Mucosa of rectum (tissue), 2 donors: Measurements from ENCODE around the gene CORO2B.

ENCODE experiments used
- H3K27ac ChIP-seq, 2 donors: one replicate each; pipeline ENCODE4 v1.7.0; 2013; ENCODE audit warnings: inconsistent platforms in 2 of 2, low read depth in 2 of 2, low read length in 2 of 2
- H3K27me3 ChIP-seq, 2 donors: one replicate each; pipeline ENCODE4 v1.7.0; 2013; ENCODE audit warnings: low read length in 2 of 2; ENCODE audit not compliant: control insufficient read depth in 2 of 2, insufficient read depth in 2 of 2
- H3K36me3 ChIP-seq, 2 donors: one replicate each; pipeline ENCODE4 v1.7.0; 2013; ENCODE audit warnings: low read length in 2 of 2; ENCODE audit not compliant: control insufficient read depth in 2 of 2, insufficient read depth in 2 of 2
- H3K4me1 ChIP-seq, 2 donors: one replicate each; pipeline ENCODE4 v1.7.0; 2013; ENCODE audit warnings: low read length in 2 of 2, mild to moderate bottlenecking in 1 of 2; ENCODE audit not compliant: control insufficient read depth in 2 of 2, insufficient read depth in 2 of 2
- H3K4me3 ChIP-seq, 2 donors: one replicate each; pipeline ENCODE4 v1.7.0; 2013; ENCODE audit warnings: low read length in 2 of 2
- H3K9ac ChIP-seq, 2 donors: one replicate each; pipeline ENCODE4 v1.7.0; 2013; ENCODE audit warnings: low read length in 2 of 2, low read depth in 1 of 2, mild to moderate bottlenecking in 1 of 2
- H3K9me3 ChIP-seq, 2 donors: one replicate each; pipeline ENCODE4 v1.7.0; 2013; ENCODE audit warnings: low read length in 2 of 2; ENCODE audit not compliant: control insufficient read depth in 2 of 2
- donor health status: healthy.
- donor health status: Normal muscosa, but diverticular disease.

CORO2B gene

DNA sequence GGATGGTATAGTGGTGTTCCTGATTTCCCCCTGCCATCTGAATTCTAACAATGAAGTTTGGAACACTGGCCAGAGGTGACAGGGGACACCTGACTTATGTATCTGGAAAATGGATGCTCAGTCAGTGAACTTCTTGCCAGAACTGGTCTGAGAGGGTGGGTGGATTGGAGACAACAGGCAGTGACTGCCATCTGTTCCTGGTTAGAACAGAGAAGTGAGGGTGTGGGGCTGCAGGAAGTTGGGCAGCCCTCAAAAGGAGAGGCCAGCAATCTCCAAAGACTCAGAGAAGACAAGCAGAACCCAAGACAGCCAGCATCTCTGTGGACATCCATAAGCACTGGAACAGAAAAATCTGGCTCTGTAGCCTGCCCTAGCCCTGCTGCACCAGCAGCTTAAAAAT, 191.4 kb downstream of the CORO2B start:
- H3K4me1 ChIP-seq, result no peaks in the 10 kb centered on the region
- H3K4me3 ChIP-seq, result no peak overlapping the region
- no peaks in the 10 kb centered on the region for H3K36me3 ChIP-seq
- H3K9ac ChIP-seq, result no peak overlapping the region
- H3K9me3 ChIP-seq, result no peaks in the 10 kb centered on the region
- H3K27ac ChIP-seq, result no peak overlapping the region
- H3K27me3 ChIP-seq, result no peaks in the 10 kb centered on the region

DNA sequence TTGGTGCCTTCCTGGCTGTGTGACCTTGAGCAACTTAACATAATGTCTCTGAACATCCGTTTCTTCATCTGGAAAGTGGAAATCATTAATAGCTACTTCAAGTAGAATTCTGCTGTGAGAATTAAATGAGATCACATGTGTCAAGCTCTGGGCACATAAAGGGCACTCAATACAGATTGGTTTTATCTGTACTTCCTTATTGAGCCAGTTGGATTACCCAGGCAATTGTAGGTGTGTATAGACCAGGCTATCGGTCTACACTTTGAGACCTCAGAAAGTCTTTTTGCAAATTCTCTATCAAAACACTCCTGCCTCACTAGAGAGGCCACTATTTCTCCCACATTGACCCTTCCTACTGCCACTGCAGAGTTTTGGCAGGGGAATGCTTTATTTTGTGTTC, 194.2 kb downstream of the CORO2B start:
- no peak overlapping the region for H3K4me3 ChIP-seq
- no peaks in the 10 kb centered on the region for H3K27me3 ChIP-seq
- no peaks in the 10 kb centered on the region for H3K9me3 ChIP-seq
- peaks cover 0 to 2% of the 10 kb centered on the region in 2 donors for H3K4me1 ChIP-seq
- H3K27ac ChIP-seq, result no peak overlapping the region
- H3K9ac ChIP-seq, result no peak overlapping the region
- peaks cover 0 to 5% of the 10 kb centered on the region in 2 donors for H3K36me3 ChIP-seq

DNA sequence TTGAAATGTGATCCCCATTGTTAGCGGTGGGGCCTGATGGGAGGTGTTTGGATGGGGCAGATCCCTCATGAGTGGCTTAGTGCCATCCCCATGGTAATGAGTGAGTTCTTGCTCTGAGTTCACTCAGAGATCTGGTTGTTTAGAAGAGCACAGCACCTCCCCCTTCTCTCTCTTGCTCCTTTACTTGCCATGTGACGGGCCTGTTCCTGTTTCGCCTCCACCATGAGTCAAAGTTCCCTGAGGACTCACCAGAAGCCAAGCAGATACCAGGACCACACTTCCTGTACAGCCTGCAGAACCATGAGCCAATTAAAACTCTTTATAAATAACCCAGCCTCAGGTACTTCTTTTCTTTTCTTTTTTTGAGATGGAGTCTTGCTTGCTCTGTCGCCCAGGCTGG, 195.3 kb downstream of the CORO2B start:
- Histone ChIP-seq H3K27me3 (no peaks in the 10 kb centered on the region), H3K4me1 (peaks cover 0 to 2% of the 10 kb centered on the region in 2 donors), H3K9ac (no peak overlapping the region), H3K4me3 (no peak overlapping the region), H3K27ac (no peak overlapping the region), H3K9me3 (no peaks in the 10 kb centered on the region), H3K36me3 (peaks cover 0 to 11% of the 10 kb centered on the region in 2 donors)

DNA sequence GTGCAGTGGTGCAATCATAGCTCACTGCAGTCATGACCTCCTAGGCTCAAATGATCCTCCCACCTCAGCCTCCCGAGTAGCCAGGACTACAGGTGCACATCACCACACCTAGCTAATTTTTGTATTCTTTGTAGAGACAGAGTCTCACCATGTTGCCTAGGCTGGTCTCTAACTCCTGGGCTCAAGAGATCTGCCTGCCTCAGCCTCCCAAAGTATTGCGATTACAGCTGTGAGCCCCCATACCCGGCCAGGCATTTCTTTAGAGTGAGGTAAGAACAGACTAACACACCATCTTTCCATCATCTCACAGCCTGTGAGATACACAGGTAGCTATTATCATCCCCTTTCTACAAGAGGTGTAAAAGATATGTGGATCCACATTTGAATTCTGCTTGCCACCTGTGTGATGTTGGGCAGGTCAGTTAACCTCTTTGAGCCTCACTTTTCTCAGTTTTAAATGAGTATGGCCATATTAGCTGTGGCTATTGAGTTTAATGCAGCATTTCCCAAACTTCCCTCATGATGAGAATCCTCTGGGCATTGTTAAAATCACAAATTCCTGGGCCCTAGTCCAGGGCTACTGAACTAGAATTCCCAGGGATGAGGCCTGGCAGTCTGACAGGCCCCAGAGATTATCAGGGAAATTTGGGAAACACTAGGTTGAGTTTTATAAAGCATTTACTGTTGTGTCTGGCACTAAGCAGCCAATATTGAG, 195.9 kb downstream of the CORO2B start:
- Histone ChIP-seq H3K9me3 (no peaks in the 10 kb centered on the region), H3K27ac (no peak overlapping the region), H3K27me3 (no peaks in the 10 kb centered on the region), H3K36me3 (peaks cover 5 to 16% of the 10 kb centered on the region in 2 donors), H3K9ac (no peak overlapping the region), H3K4me1 (peaks cover 0 to 2% of the 10 kb centered on the region in 2 donors), H3K4me3 (no peak overlapping the region)

DNA sequence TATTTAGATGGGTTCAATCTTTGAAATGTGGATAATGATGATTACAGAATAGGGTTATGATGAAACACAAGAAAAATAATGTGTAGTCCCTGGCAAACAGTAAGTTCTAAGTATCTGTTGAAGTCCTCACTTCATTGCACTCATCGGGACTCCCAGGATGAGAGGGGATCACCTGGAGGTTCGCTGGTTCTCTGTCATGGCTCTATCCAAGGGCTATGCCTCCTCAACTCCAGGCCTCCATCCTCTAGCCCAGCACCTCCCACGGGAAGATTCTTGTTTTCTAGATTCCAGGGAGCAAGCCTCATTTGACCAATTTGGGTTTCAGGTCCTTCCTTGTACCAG, 196.4 kb downstream of the CORO2B start:
- Histone ChIP-seq H3K9ac (no peak overlapping the region), H3K4me3 (no peak overlapping the region), H3K4me1 (peaks cover 0 to 2% of the 10 kb centered on the region in 2 donors), H3K27ac (no peak overlapping the region), H3K9me3 (no peaks in the 10 kb centered on the region), H3K27me3 (no peaks in the 10 kb centered on the region), H3K36me3 (peaks cover 8 to 19% of the 10 kb centered on the region in 2 donors)

DNA sequence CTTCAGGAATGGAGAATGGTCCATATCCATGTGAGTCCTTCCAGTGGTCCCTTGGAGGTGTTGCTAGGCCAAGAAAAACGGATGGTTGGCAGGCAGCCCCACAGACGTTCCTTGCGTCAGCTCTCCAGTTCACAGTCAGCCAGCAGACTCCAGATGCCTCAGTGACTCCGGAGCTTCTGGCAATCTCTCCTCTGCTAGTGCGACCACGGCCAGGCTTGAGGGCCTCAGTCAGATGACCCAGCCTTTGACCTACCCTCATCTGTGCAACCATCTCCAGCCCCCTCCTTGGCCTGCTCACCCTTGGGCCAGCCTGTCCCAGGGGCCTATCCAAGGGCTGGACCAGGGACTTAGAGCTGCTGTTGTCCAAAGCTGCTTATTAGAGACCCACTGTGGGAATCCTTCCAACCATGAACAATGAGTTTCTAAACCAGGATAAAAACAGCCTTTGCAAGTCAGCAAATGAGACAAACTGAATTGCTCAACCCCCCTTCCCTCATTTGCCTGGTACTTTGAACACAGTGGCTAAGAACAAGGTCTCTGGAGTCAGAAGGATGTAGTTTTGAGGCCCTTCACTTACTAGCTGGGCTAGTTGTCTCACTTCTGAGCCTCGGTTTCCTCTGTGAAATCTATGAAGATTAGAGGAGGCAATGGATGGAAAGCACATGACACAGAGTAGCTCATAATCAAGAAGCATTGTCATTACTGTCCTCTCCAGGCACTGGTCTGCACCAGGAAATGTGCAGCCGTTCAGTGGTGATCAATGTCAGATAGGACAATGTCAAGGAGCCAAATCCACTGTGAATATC, 197.1 kb downstream of the CORO2B start:
- Histone ChIP-seq H3K36me3 (peaks cover 12 to 26% of the 10 kb centered on the region in 2 donors), H3K4me1 (peaks cover 0 to 2% of the 10 kb centered on the region in 2 donors), H3K27ac (no peak overlapping the region), H3K4me3 (no peak overlapping the region), H3K27me3 (no peaks in the 10 kb centered on the region), H3K9me3 (no peaks in the 10 kb centered on the region), H3K9ac (no peak overlapping the region)

DNA sequence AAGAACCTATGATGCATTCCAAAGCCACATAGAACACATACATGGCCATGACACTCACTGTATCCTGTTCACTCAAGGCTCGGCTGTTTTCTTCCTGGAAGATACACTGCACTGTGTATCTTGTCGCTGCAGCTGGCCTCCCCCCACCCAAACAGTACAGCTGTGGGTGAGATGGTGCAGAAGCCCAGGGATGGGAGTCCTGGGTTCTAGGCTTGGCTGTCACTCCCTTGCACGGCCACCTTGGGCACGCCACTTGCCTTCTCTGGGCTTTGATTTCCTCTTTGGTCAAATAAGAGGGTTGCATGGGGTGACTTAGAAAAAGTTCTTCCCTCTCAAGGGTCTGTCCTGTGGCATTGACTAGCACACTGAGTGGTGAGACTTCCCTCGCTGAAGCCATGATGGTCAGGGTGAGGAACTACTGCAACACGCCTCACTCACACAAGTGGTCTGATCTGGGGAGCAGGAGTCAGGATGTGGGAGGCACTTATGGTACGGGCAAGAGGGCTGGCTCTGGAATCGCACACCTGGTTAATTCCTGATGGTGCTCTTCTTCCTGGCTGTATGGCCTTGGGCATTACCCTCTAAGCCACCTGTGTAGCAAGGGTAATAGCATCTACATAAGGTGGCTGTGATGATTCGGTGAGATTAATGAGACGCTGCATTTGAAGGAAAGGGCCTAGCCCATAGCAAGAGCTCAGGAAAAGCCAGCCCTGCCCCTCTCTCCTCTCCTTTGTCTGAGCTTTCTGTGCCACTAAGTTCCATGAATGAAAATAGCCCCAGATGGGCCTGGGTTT, 197.9 kb downstream of the CORO2B start:
- no peak overlapping the region for H3K9ac ChIP-seq
- H3K27ac ChIP-seq, result no peak overlapping the region
- H3K36me3 ChIP-seq, result peaks cover 12 to 29% of the 10 kb centered on the region in 2 donors
- H3K4me1 ChIP-seq, result peaks cover 0 to 2% of the 10 kb centered on the region in 2 donors
- no peak overlapping the region for H3K4me3 ChIP-seq
- H3K27me3 ChIP-seq, result no peaks in the 10 kb centered on the region
- no peaks in the 10 kb centered on the region for H3K9me3 ChIP-seq
